IMR-90 (cell line): ENCODE results near the gene R3HDML.

ENCODE experiments used
- MAFK ChIP-seq: IDR thresholded peaks from 2 replicates; pipeline ENCODE4 v1.6.1; 2012; ENCODE audit warnings: low read depth, low read length, improper control_type of control experiment
- TF ChIP-seq, protein P1 (sequence below): conservative IDR thresholded peaks from 2 replicates; pipeline ENCODE4 v1.5.1; 2012; ENCODE audit warnings: mild to moderate bottlenecking, low read depth, low read length, improper control_type of control experiment

- TF ChIP-seq, protein P1, sequence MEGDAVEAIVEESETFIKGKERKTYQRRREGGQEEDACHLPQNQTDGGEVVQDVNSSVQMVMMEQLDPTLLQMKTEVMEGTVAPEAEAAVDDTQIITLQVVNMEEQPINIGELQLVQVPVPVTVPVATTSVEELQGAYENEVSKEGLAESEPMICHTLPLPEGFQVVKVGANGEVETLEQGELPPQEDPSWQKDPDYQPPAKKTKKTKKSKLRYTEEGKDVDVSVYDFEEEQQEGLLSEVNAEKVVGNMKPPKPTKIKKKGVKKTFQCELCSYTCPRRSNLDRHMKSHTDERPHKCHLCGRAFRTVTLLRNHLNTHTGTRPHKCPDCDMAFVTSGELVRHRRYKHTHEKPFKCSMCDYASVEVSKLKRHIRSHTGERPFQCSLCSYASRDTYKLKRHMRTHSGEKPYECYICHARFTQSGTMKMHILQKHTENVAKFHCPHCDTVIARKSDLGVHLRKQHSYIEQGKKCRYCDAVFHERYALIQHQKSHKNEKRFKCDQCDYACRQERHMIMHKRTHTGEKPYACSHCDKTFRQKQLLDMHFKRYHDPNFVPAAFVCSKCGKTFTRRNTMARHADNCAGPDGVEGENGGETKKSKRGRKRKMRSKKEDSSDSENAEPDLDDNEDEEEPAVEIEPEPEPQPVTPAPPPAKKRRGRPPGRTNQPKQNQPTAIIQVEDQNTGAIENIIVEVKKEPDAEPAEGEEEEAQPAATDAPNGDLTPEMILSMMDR: no peak
- no peak for TF ChIP-seq MAFK
Measured at GRCh38 chr20:44357555-44358125, 20.8 kb downstream of the R3HDML start.
